Measurements from ENCODE around the gene RAB8B.

DNA sequence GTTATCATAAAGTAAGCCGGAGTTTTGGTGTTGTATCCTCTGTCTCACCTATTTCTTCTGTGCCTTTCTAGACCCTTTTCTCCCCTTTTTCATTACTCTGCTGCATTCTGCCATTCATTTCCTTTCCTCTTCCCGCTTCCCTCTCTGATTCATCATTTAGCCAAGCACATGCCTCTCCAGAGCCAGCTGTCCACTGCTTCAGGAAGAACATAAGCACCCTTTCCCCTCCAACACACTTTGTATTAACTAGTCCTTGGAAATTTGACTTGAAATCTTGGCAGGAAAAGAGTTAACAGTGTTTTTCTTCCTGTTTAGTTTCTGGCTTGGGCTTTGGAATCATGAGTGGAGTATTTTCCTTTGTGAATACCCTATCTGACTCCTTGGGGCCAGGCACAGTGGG is 97.7 kb downstream of the RAB8B start:
- TF ChIP-seq, protein P1, sequence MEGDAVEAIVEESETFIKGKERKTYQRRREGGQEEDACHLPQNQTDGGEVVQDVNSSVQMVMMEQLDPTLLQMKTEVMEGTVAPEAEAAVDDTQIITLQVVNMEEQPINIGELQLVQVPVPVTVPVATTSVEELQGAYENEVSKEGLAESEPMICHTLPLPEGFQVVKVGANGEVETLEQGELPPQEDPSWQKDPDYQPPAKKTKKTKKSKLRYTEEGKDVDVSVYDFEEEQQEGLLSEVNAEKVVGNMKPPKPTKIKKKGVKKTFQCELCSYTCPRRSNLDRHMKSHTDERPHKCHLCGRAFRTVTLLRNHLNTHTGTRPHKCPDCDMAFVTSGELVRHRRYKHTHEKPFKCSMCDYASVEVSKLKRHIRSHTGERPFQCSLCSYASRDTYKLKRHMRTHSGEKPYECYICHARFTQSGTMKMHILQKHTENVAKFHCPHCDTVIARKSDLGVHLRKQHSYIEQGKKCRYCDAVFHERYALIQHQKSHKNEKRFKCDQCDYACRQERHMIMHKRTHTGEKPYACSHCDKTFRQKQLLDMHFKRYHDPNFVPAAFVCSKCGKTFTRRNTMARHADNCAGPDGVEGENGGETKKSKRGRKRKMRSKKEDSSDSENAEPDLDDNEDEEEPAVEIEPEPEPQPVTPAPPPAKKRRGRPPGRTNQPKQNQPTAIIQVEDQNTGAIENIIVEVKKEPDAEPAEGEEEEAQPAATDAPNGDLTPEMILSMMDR (IDR thresholded peaks at IDR 0.05; ENCODE audit: low read depth, low read length, missing input control) = no peak
- no peak for TF ChIP-seq RAD21 (IDR thresholded peaks at IDR 0.05)
- TF ChIP-seq, protein P2, sequence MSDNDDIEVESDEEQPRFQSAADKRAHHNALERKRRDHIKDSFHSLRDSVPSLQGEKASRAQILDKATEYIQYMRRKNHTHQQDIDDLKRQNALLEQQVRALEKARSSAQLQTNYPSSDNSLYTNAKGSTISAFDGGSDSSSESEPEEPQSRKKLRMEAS (IDR thresholded peaks at IDR 0.05) = no peak
- TF ChIP-seq EGR1 (IDR thresholded peaks at IDR 0.05; ENCODE audit: low read depth in 2 of 2) = no peak
